ENCODE data around the gene IQSEC2. TPM values are rescaled to one million over a fixed set of nuclear protein-coding genes. Genes with fewer than 3 reads are reported as not detected.

Gene IQSEC2
- total and polyA plus RNA-seq, 2 of the 4 experiments (the other 2 are of a cell fraction): 2.5 to 11.4 TPM

- Histone ChIP-seq H2BK120ac (ENCODE audit: low read depth, low read length) (no peak overlapping the region), H3K14ac (replicated peaks; ENCODE audit: low read depth, low read length) (no peak overlapping the region), H3K9me3 (ENCODE audit: control insufficient read depth, insufficient read depth, low read length) (no peaks in the 10 kb centered on the region), H3K36me3 (ENCODE audit: control insufficient read depth, insufficient read depth, low read length) (peaks cover 19% of the 10 kb centered on the region; the same call in 1 of the 2 replicates), H2AFZ (replicated peaks; ENCODE audit: low read length, poor library complexity) (no peak overlapping the region), H2BK5ac (ENCODE audit: low read depth, low read length, poor library complexity, severe bottlenecking) (no peak overlapping the region), H4K91ac (ENCODE audit: insufficient read depth, low read depth, low read length) (no peak overlapping the region), H2BK20ac (ENCODE audit: low read depth, low read length) (no peak overlapping the region), H4K5ac (ENCODE audit: low read depth, low read length) (no peak overlapping the region), H4K8ac (ENCODE audit: low read depth in 2 of 2, low read length in 2 of 2) (no peak overlapping the region), H3K27ac (ENCODE audit: insufficient read depth, low read length) (no peak overlapping the region), H3K23ac (ENCODE audit: low read depth, low read length) (no peak overlapping the region), H3K4me3 (ENCODE audit: insufficient read depth, low read depth, low read length) (no peak overlapping the region), H3K27me3 (ENCODE audit: control insufficient read depth, insufficient read depth, low read length) (peaks cover 21% of the 10 kb centered on the region), H2AK9ac (replicated peaks; ENCODE audit: low read depth, low read length, poor library complexity) (no peak overlapping the region), H3K4me1 (ENCODE audit: control insufficient read depth, insufficient read depth, low read length) (no peaks in the 10 kb centered on the region), H2AK5ac (ENCODE audit: low read depth, low read length) (no peak overlapping the region), H3K9ac (ENCODE audit: low read depth, low read length) (no peak overlapping the region), H3K18ac (ENCODE audit: low read depth, low read length) (no peak overlapping the region), H3K4me2 (ENCODE audit: low read depth, low read length) (no peak overlapping the region), H3K79me1 (ENCODE audit: low read depth in 1 of 2, low read length in 2 of 2) (no peaks in the 10 kb centered on the region; a peak in 1 of 4 replicates), H3K9me1 (ENCODE audit: insufficient read depth, low read length) (no peaks in the 10 kb centered on the region; the same call in 1 of the 2 replicates), H4K20me1 (ENCODE audit: insufficient read depth, low read length) (no peaks in the 10 kb centered on the region), H3K4ac (ENCODE audit: low read depth, low read length) (no peak overlapping the region), H3K56ac (ENCODE audit: extremely low read depth, insufficient read depth, low read length) (no peak overlapping the region), H2BK15ac (ENCODE audit: low read depth, low read length) (no peak overlapping the region)
- ChIA-PET POLR2A (ENCODE audit: unreplicated experiment) (no interaction called here), CTCF (interaction anchor here (0.8 kb wide), 1 partner anchor 17 kb away, joined by 4 read pairs; no protein-coding TSS in a partner anchor)
- TF ChIP-seq RFX5 (IDR thresholded peaks at IDR 0.05; ENCODE audit: low read depth, low read length) (no peak), BHLHE40 (IDR thresholded peaks at IDR 0.05; ENCODE audit: low read depth, low read length) (no peak), RCOR1 (IDR thresholded peaks at IDR 0.05; ENCODE audit: insufficient replicate concordance, low read length) (no peak), CHD1 (IDR thresholded peaks at IDR 0.05; ENCODE audit: low read depth, low read length) (no peak), USF2 (IDR thresholded peaks at IDR 0.05; ENCODE audit: low read depth, low read length) (no peak), ELK1 (IDR thresholded peaks at IDR 0.05; ENCODE audit: borderline replicate concordance, low read depth, low read length) (no peak), SMC3 (IDR thresholded peaks at IDR 0.05; ENCODE audit: low read depth, low read length) (no peak), CEBPB (IDR thresholded peaks at IDR 0.05; ENCODE audit: low read depth, low read length) (no peak), RAD21 (IDR thresholded peaks at IDR 0.05; ENCODE audit: low read length) (no peak), MXI1 (IDR thresholded peaks at IDR 0.05; ENCODE audit: borderline replicate concordance, low read depth, low read length) (no peak), MAFK (IDR thresholded peaks at IDR 0.05; ENCODE audit: low read depth, low read length) (no peak), FOS (IDR thresholded peaks at IDR 0.05; ENCODE audit: low read depth, low read length) (no peak)
- DNase-seq: no peak
- BruUV-seq (replicated peaks): no TSS peak
- in situ Hi-C loops (cut with MboI; ENCODE audit: low sequenced_read_pairs) (no loop called here), dilution Hi-C loops (cut with HindIII; ENCODE audit: low sequenced_read_pairs, unreplicated experiment) (no loop called here), intact Hi-C loops (cut with micrococcal nuclease) (no loop called here)
- 83% methylated on average over 2 of the region's 10 CpGs; no CpG with 5 or more reads in 1 of the 2 experiments for WGBS, 2 experiments (ENCODE audit: extremely low coverage in 2 of 2, insufficient read length in 1 of 2)
- ATAC-seq (ENCODE audit: low read depth): no peak
Observed at GRCh38 chrX:53237056-53237455, 44.3 kb downstream of the IQSEC2 start.
